Pancreas (tissue), 10 donors: ENCODE results near the gene CCIN. TPM values are rescaled to one million over a fixed set of nuclear protein-coding genes. Genes with fewer than 3 reads are reported as not detected.

Source experiments
- ATAC-seq, 4 donors: fragments of 200-7000 bp; cut with Tn5 transposase; one replicate each; pipeline versions ENCODE4 v1.8.0 to v1.9.1; 2020; ENCODE audit warnings: mild to moderate bottlenecking in 4 of 4, moderate library complexity in 4 of 4
- DNase-seq, 6 donors: peaks; one replicate each; pipeline ENCODE4 v3.0.0-alpha.2; 2020
- FAIRE-seq: peaks from 2 replicates; lab custom pipeline; 2012; peaks lifted over from hg19 to GRCh38; lab: Jason Lieb, UNC
- H3K27ac ChIP-seq, 4 donors: fragments of 200-600 bp; sonication (generic); 1 replicate in 3 of 4; 2 replicates in 1 of 4; pipeline versions ENCODE4 v1.5.0 to v1.8.0; 2020
- H3K27me3 ChIP-seq, 4 donors: fragments of 200-600 bp; one replicate each; pipeline ENCODE4 v1.8.0; 2021
- H3K36me3 ChIP-seq, 3 donors: fragments of 200-600 bp; sonication (generic) in 1 of 3; one replicate each; pipeline versions ENCODE4 v1.5.0 to v1.8.0; 2020 to 2021
- H3K4me1 ChIP-seq, 3 donors: fragments of 200-600 bp; one replicate each; pipeline ENCODE4 v1.8.0; 2021
- H3K4me3 ChIP-seq, 4 donors: fragments of 200-600 bp; sonication (generic) in 2 of 4; one replicate each; pipeline versions ENCODE4 v1.5.0 to v1.8.0; 2020 to 2021
- H3K9me3 ChIP-seq, 4 donors: fragments of 200-600 bp; one replicate each; pipeline ENCODE4 v1.8.0; 2021
- CTCF ChIP-seq, 4 donors: fragments of 200-600 bp; sonication (generic) in 3 of 4; IDR thresholded peaks; one replicate each; pipeline versions ENCODE4 v1.5.0 to v1.8.0; 2021; ENCODE audit warnings: antibody characterized with exemption in 4 of 4
- WGBS, 2 donors: extraction: QIAGEN DNeasy Blood & Tissue Kit; methylation state at CpG; one replicate each; pipeline ENCODE4 v1.1.7; 2013; 5-methylcytosine and 5-hydroxymethylcytosine counted together
- intact Hi-C, 3 donors: fragments of 100-400 bp; cut with DNase I; formaldehyde crosslinking; loops; one replicate each; pipeline versions ENCODE4 v1.11.1 to v1.14.2; 2022
- polyA plus RNA-seq, 2 donors: library from polyadenylated mRNA; stranded (reverse); fragments of 200-250 nt; gene quantifications; one replicate each; pipeline ENCODE4 v1.2.3, GENCODE V29; 2013
- total RNA-seq, 6 donors: library from RNA; stranded (reverse); fragmentation: NEBNext Ultra II Directional in 4 of 6; extraction: Animal tissue kit (Norgen Biotek cat#: 25700) in 4 of 6; gene quantifications; one replicate each; pipeline versions ENCODE4 v1.2.1 to v1.2.4, GENCODE V29; 2021 to 2023
- donor health status: healthy with polysubstance abuse.
- donor health status: DM: no; HTN: no; CAD: no; lungs with moderate emphysema.
- donor health status: DM: no; HTN: no; CAD: no.
- donor health status: control.
- donor health status: control.
- donor health status: Bipolar disorder and iron deficiency.
- donor health status: DM: yes; HTN: yes; CAD: no.
- donor health status: DM: no; HTN: no; CAD: no.
- donor health status: DM: no; HTN: no; CAD: no.
- donor health status: DM: yes; HTN: yes; CAD: no.

The CCIN gene
- total and polyA plus RNA-seq, 8 donors: 0.05 to 0.25 (median 0.11) TPM; not detected in 5

- Histone ChIP-seq H3K4me3 (no peak overlapping the region), H3K36me3 (no peaks in the 10 kb centered on the region), H3K4me1 (peaks cover 2 to 9% (median 6%) of the 10 kb centered on the region in 3 donors), H3K27ac (no peak overlapping the region), H3K9me3 (no peaks in the 10 kb centered on the region), H3K27me3 (no peaks in the 10 kb centered on the region)
- intact Hi-C loops: no loop called here
- no peak for TF ChIP-seq CTCF (IDR thresholded peaks at IDR 0.05)
- DNase-seq: no peak
- no peak for FAIRE-seq
- no peak for ATAC-seq
Observed at GRCh38 chr9:36187414-36187813, 18.2 kb downstream of the CCIN start.

GRCh38 chr9:36188212-36188611, 19.0 kb downstream of the CCIN start:
- intact Hi-C loops: no loop called here
- WGBS, 2 donors: 65 to 73% methylated on average over 5 of the region's 5 CpGs
- Histone ChIP-seq H3K36me3 (no peaks in the 10 kb centered on the region), H3K4me3 (no peak overlapping the region), H3K27me3 (no peaks in the 10 kb centered on the region), H3K9me3 (no peaks in the 10 kb centered on the region), H3K4me1 (peaks cover 10 to 17% (median 14%) of the 10 kb centered on the region in 3 donors), H3K27ac (no peak overlapping the region)
- FAIRE-seq (no peak), ATAC-seq (no peak), DNase-seq (no peak)
- TF ChIP-seq CTCF (IDR thresholded peaks at IDR 0.05): no peak

- peak in 2 of 4 donors; percentile 12 to 17 for ATAC-seq
- H3K27me3 ChIP-seq: no peaks in the 10 kb centered on the region
- peak overlapping the region; percentile 64 to 95 (median 83) for H3K4me3 ChIP-seq
- WGBS, 2 donors: 4% methylated on average over 9 of the region's 9 CpGs
- FAIRE-seq: no peak
- H3K4me1 ChIP-seq: peaks cover 14 to 34% (median 20%) of the 10 kb centered on the region in 3 donors
- H3K36me3 ChIP-seq: no peaks in the 10 kb centered on the region
- H3K27ac ChIP-seq: peak overlapping the region; percentile 79 to 93 (median 88)
- no peaks in the 10 kb centered on the region for H3K9me3 ChIP-seq
- no peak for DNase-seq
- TF ChIP-seq CTCF (IDR thresholded peaks at IDR 0.05): no peak
- intact Hi-C loops: no loop called here
Observed at GRCh38 chr9:36189976-36190375, 20.8 kb downstream of the CCIN start.

- H3K27me3 ChIP-seq: no peaks in the 10 kb centered on the region
- peak; percentile 45 for FAIRE-seq
- H3K4me1 ChIP-seq: peaks cover 14 to 34% (median 20%) of the 10 kb centered on the region in 3 donors
- H3K27ac ChIP-seq: peak within 1 kb of the TSS; percentile 79 to 93 (median 88)
- intact Hi-C loops: no loop called here
- peak; percentile 88 to 98 (median 96) for DNase-seq
- ATAC-seq: peak; percentile 97 to 99 (median 98)
- H3K36me3 ChIP-seq: no peaks in the 10 kb centered on the region
- no peaks in the 10 kb centered on the region for H3K9me3 ChIP-seq
- WGBS, 2 donors: 0% methylated on average over 68 of the region's 68 CpGs
- peak in 1 of 4 donors; percentile 35 for TF ChIP-seq CTCF (IDR thresholded peaks at IDR 0.05)
- H3K4me3 ChIP-seq: peak within 1 kb of the TSS; percentile 64 to 95 (median 83)
Observed at GRCh38 chr9:36190388-36191289, 21.5 kb downstream of the CCIN start, which contains the start of gene CLTA. CLTA (plus strand) TSS chr9:36190921; CDS start chr9:36191057, 136 bp downstream.

GRCh38 chr9:36191290-36191645, 22.1 kb downstream of the CCIN start:
- peaks cover 14 to 34% (median 20%) of the 10 kb centered on the region in 3 donors for H3K4me1 ChIP-seq
- FAIRE-seq (no peak), ATAC-seq (peak; percentile 14 to 39 (median 26)), DNase-seq (no peak)
- no peak for TF ChIP-seq CTCF (IDR thresholded peaks at IDR 0.05)
- H3K27ac ChIP-seq: peak overlapping the region; percentile 79 to 93 (median 88)
- WGBS, 2 donors: 0% methylated on average over 18 of the region's 18 CpGs
- H3K9me3 ChIP-seq: no peaks in the 10 kb centered on the region
- intact Hi-C loops: no loop called here
- no peaks in the 10 kb centered on the region for H3K27me3 ChIP-seq
- peak overlapping the region; percentile 64 to 95 (median 83) for H3K4me3 ChIP-seq
- no peaks in the 10 kb centered on the region for H3K36me3 ChIP-seq
